GM19468 (cell line): ENCODE measurements around the gene COX4I1.

Source experiments
- ATAC-seq: cut with Tn5 transposase; IDR thresholded peaks from one replicate; pipeline ENCODE4 v1.9.1; 2021; ENCODE audit warnings: mild to moderate bottlenecking, moderate library complexity, moderate number of reproducible peaks; ENCODE audit not compliant: unreplicated experiment; ENCODE audit errors: extremely low read depth

The COX4I1 gene

DNA sequence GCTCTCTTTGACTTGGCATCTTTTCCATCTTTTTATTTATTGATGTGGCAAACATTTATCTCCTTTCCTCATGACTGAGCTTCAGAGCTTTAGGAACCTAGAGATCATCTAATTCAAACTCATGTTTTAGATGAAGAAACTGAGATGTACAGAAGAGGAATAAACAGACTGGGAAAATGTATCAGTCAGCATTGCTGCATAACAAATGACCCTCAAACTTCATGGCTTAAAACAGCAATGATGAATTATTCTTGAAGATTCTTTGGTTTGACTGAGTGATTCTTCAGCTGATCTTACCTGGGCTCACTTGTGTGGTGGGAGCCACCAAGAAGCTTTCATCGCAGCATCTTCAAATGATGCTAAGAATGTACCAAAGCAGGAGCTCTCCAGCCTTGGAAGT lies 55.4 kb downstream of the COX4I1 start:
- no peak for ATAC-seq

DNA sequence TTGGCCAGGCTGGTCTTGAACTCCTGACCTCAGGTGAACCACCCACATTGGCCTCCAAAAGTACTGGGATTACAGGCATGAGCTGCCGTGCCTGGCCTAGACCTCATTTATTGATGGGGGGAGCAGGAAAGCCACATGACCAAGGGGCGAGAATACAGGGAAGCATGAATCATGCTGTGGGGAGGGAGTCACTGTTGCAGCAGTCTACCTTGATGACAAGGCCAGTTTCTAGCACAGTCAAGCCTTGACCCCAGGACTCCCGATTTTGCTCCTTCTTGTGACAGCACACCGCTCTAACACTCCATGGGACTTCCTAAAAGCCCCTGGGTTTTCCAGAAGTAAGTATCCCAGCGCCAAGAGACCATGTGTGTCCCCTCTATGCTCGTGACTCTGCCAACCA lies 56.6 kb downstream of the COX4I1 start:
- ATAC-seq = no peak

DNA sequence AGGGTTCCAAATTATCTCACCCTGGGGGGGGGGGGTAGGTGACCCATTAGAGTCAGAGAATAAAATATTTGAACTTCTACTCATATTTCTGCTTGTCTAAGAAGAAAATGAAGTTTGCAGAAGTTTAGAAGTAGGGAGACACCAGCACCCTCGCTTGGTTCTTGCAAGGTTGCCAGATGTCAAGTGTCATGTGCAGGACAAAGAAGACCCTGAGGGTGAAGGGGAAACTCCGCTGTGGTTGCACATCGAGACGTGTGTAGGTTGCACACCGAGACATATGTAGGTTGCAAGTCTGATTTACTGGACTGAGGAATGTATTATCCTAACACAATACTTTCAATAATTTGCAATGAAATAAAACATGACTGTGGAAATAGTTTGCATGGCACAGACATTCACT lies 57.1 kb downstream of the COX4I1 start:
- ATAC-seq = no peak
